CD4-positive, CD25-positive, alpha-beta regulatory T cell (primary cell): ENCODE results near the gene DNAH1. TPM values are rescaled to one million over a fixed set of nuclear protein-coding genes. Genes with fewer than 3 reads are reported as not detected.

Experiments
- ATAC-seq, 2 donors: fragments of 150-1000 bp; cut with Tn5 transposase; one replicate each; pipeline ENCODE4 v1.10.0; 2021; ENCODE audit warnings: low read depth in 2 of 2, moderate number of reproducible peaks in 2 of 2, moderate library complexity in 1 of 2
- DNase-seq, 3 donors: peaks; one replicate each; pipeline versions ENCODE4 v3.0.0 to v3.0.0-alpha.2; 2012 to 2022; ENCODE audit warnings: mixed read lengths in 1 of 3
- H3K27ac ChIP-seq: one replicate; pipeline ENCODE4 v1.7.0; 2013; ENCODE audit warnings: mild to moderate bottlenecking, low read length; ENCODE audit not compliant: insufficient read depth, poor library complexity, severe bottlenecking
- H3K27me3 ChIP-seq: one replicate; pipeline ENCODE4 v1.7.0; 2013; ENCODE audit warnings: low read length; ENCODE audit not compliant: control insufficient read depth, insufficient read depth
- H3K36me3 ChIP-seq: one replicate; pipeline ENCODE4 v1.7.0; 2013; ENCODE audit warnings: mild to moderate bottlenecking, low read length, moderate library complexity; ENCODE audit not compliant: control insufficient read depth, insufficient read depth
- H3K4me1 ChIP-seq: 2 replicates; pipeline ENCODE4 v1.7.0; 2013; ENCODE audit warnings: mild to moderate bottlenecking, low read length; ENCODE audit not compliant: insufficient read depth, control insufficient read depth, poor library complexity, severe bottlenecking
- H3K4me3 ChIP-seq: one replicate; pipeline ENCODE4 v1.7.0; 2013; ENCODE audit warnings: low read depth, mild to moderate bottlenecking, low read length, moderate library complexity
- H3K9me3 ChIP-seq, 2 experiments: 1 replicate in 1 of 2; 2 replicates in 1 of 2; pipeline ENCODE4 v1.7.0; 2013; ENCODE audit warnings: low read length in 2 of 2, mild to moderate bottlenecking in 1 of 2, moderate library complexity in 1 of 2; ENCODE audit not compliant: control insufficient read depth in 2 of 2
- H3K27ac Mint-ChIP-seq, 3 donors: one replicate each; pipeline ENCODE4 v1.8.0; 2020 to 2022; ENCODE audit warnings: mild to moderate bottlenecking in 3 of 3, mixed read lengths in 3 of 3, moderate library complexity in 2 of 3
- H3K27me3 Mint-ChIP-seq: one replicate; pipeline ENCODE4 v1.8.0; 2022; ENCODE audit warnings: mild to moderate bottlenecking, mixed read lengths
- H3K36me3 Mint-ChIP-seq: one replicate; pipeline ENCODE4 v1.8.0; 2020; ENCODE audit warnings: mixed read lengths
- H3K4me1 Mint-ChIP-seq, 4 donors: one replicate each; pipeline ENCODE4 v1.8.0; 2020 to 2022; ENCODE audit warnings: mixed read lengths in 4 of 4, mild to moderate bottlenecking in 1 of 4
- H3K4me3 Mint-ChIP-seq, 4 donors: one replicate each; pipeline ENCODE4 v1.8.0; 2020 to 2022; ENCODE audit warnings: mild to moderate bottlenecking in 4 of 4, mixed read lengths in 4 of 4, moderate library complexity in 3 of 4
- H3K9me3 Mint-ChIP-seq, 7 donors: one replicate each; pipeline ENCODE4 v1.8.0; 2020 to 2022; ENCODE audit warnings: mixed read lengths in 7 of 7, mild to moderate bottlenecking in 3 of 7, moderate library complexity in 2 of 7
- polyA plus RNA-seq, 4 donors: library from polyadenylated mRNA; unstranded; fragments of 300-500 nt; fragmentation: Illumina TruSeq; gene quantifications; one replicate each; pipeline ENCODE4 v1.2.3, GENCODE V29; 2021
- total RNA-seq: library from RNA; stranded (reverse); gene quantifications from one replicate; pipeline ENCODE4 v1.2.3, GENCODE V29; 2022

Gene DNAH1
- total and polyA plus RNA-seq, 5 donors from 2014 or later = 0.39 to 59.8 (median 0.67) TPM

DNA sequence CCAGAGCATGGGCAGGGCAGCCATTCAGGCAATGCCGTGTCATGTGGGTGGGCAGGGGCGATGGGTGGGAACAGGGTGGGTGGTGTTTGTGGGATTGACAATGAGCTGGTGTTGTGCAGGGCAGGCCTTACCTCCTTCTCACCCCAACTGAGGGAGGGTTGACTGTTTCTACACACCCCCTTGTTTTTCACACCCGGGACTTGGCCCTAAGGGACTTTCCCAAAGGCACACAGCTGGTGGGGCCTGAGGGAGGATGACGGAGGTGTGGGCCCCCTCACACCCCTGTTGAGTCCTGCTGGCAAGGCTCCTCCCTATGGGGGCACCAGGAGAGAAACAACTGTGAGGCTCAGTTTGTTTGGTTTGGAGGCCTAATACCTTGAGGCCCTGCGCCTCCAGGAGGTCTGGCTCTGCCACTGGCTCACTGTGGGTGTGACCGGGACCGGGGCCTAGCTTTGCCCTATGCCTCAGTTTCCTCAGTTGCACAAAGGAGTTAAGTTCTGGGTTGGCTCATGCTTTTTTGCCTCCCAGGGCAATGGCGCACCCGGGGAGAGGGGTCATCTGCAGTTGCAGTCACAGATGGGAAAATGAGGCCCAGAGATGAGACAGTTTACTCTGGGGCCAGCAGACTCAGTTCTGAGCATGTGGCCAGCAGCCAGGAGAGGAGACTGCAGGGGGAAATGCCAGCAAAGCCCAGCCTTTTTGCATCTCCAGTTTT lies 5.1 kb upstream of the DNAH1 start:
- Mint-ChIP-seq H3K27ac (peak overlapping the region in 1 of 3 donors; percentile 60), H3K4me3 (no peak overlapping the region), H3K9me3 (no peaks in the 10 kb centered on the region), H3K36me3 (peaks cover 12% of the 10 kb centered on the region), H3K4me1 (peaks cover 0 to 28% (median 8%) of the 10 kb centered on the region in 4 donors), H3K27me3 (no peaks in the 10 kb centered on the region)
- no peak overlapping the region for H3K27ac ChIP-seq
- no peak overlapping the region for H3K4me3 ChIP-seq
- peaks cover 3% of the 10 kb centered on the region for H3K36me3 ChIP-seq
- peaks cover 3% of the 10 kb centered on the region for H3K4me1 ChIP-seq
- no peaks in the 10 kb centered on the region for H3K9me3 ChIP-seq
- DNase-seq = peak in 2 of 3 donors; percentile 12 to 58
- ATAC-seq = peak; percentile 57 to 61
- H3K27me3 ChIP-seq = no peaks in the 10 kb centered on the region

DNA sequence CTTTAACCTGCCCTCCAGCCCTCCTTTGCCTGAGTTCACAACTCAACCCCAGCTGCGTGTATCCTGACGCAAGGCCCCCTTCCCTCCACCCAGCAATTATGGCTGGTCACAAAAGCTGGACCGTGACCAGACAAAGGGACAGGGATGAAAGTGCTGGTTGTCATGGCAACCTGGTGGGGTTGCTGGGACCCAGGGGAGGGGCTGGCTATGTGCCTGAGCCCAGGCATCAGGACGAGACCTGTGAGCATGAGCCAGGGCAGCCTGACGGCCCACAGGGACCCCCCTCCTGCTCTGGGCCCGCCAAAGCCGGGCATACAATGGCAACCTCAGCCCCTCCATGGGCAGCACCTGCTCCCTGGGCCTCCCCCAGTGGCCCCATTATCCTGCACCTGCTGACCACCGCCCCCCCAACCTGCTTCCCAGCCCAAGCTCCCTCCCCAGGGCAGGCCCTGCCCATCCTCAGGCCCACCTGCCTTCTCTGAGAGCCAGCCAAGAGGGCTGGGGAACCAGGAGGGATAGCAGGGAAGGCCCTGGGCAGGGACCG lies 4.5 kb upstream of the DNAH1 start:
- Mint-ChIP-seq H3K36me3 (peaks cover 8% of the 10 kb centered on the region), H3K4me3 (no peak overlapping the region), H3K9me3 (no peaks in the 10 kb centered on the region), H3K4me1 (peaks cover 0 to 24% (median 8%) of the 10 kb centered on the region in 4 donors), H3K27ac (no peak overlapping the region), H3K27me3 (no peaks in the 10 kb centered on the region)
- Histone ChIP-seq H3K9me3 (no peaks in the 10 kb centered on the region), H3K4me1 (peaks cover 3% of the 10 kb centered on the region), H3K27ac (no peak overlapping the region), H3K27me3 (no peaks in the 10 kb centered on the region), H3K4me3 (no peak overlapping the region), H3K36me3 (peaks cover 3% of the 10 kb centered on the region)
- ATAC-seq (no peak), DNase-seq (no peak)

DNA sequence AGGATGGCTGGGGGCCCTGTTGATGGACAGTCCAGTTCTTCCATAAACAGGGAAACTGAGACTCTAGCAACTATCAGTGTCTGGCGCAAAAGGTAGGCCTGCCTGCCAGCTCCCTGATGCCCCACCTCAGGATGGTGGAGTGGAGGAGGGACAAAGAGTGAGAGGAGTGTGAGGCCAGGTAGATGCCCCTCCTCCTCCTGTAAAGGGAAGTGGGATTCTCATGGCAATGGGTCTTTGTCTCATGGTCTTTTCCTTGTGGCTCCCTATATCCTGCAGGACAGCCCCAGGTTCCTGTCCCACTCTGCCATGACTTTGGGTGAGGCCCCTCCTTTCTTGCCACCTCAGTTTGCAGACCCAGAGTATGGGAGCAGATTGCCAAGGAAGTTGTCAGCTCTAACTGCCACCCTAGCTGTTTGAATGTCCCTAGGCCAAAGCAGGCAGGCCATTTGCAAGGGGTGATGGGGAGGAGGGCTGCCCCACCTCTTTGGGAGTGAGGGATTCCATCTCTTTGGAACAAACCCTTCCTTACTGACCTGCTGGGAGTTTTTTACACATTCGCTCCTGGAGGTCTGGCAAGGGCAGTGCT lies 2.8 kb upstream of the DNAH1 start:
- Mint-ChIP-seq H3K27ac (peak overlapping the region in 1 of 3 donors; percentile 24), H3K36me3 (peaks cover 8% of the 10 kb centered on the region), H3K27me3 (no peaks in the 10 kb centered on the region), H3K9me3 (no peaks in the 10 kb centered on the region), H3K4me3 (no peak overlapping the region), H3K4me1 (peaks cover 4 to 28% (median 14%) of the 10 kb centered on the region in 4 donors)
- peaks cover 13% of the 10 kb centered on the region for H3K4me1 ChIP-seq
- H3K27ac ChIP-seq = no peak overlapping the region
- no peak for ATAC-seq
- no peaks in the 10 kb centered on the region for H3K27me3 ChIP-seq
- H3K36me3 ChIP-seq = peaks cover 3% of the 10 kb centered on the region
- DNase-seq = no peak
- no peaks in the 10 kb centered on the region for H3K9me3 ChIP-seq
- no peak overlapping the region for H3K4me3 ChIP-seq

DNA sequence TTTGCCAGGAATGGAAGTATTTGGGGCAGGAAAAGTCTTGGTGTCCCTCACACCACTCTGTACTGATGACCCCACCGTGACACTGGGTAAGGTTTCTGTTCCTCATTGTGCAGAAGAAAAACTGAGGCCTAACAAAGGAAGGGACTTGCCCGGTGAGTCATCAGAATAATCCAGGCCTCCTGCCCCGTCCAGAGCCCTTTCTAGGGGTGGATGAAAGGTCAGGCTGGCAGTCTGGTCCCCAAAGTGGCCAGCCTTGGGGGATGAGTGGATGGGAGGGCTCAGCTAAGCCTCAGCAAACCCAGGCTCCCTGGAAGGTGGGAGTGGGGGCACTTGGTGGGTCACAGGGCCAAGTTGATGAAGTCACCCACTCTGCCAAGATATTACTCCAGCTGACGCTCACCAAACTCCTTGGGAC lies 2.3 kb upstream of the DNAH1 start:
- no peak overlapping the region for H3K27ac Mint-ChIP-seq

DNA sequence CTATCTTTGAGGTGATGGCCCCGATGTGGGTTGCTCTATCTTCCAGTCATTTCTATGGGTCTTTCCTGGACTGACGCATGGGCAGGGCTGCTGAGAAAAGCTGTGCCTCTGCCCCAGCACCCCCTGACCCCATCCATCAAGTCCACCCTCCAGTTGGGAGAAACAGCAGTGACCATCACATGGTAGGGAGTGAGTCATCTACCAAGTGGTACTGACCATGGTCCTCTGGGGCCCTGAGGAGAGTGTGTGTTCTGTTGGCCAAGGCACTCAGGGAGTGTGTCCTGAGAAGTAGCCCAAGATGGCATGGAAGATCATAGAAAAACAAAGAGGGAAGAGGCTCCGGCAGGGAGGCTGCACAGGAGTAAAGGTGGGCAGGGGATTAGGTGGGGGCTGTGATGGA lies 1.6 kb upstream of the DNAH1 start:
- peaks cover 13% of the 10 kb centered on the region for H3K4me1 ChIP-seq
- H3K4me3 Mint-ChIP-seq = no peak overlapping the region
- H3K9me3 ChIP-seq = no peaks in the 10 kb centered on the region
- H3K4me1 Mint-ChIP-seq = peaks cover 4 to 29% (median 12%) of the 10 kb centered on the region in 4 donors
- no peaks in the 10 kb centered on the region for H3K9me3 Mint-ChIP-seq
- ATAC-seq (no peak), DNase-seq (no peak)
- no peaks in the 10 kb centered on the region for H3K27me3 ChIP-seq
- H3K27me3 Mint-ChIP-seq = no peaks in the 10 kb centered on the region
- H3K36me3 Mint-ChIP-seq = peaks cover 8% of the 10 kb centered on the region
- H3K36me3 ChIP-seq = peaks cover 3% of the 10 kb centered on the region
- no peak overlapping the region for H3K4me3 ChIP-seq
- peak overlapping the region in 2 of 3 donors; percentile 64 to 90 for H3K27ac Mint-ChIP-seq
- H3K27ac ChIP-seq = no peak overlapping the region

More for the DNA sequence above, 2.3 kb upstream of the DNAH1 start:
- Mint-ChIP-seq H3K9me3 (no peaks in the 10 kb centered on the region), H3K4me1 (peaks cover 4 to 28% (median 12%) of the 10 kb centered on the region in 4 donors), H3K36me3 (peaks cover 8% of the 10 kb centered on the region), H3K27me3 (no peaks in the 10 kb centered on the region), H3K4me3 (no peak overlapping the region)
- H3K4me3 ChIP-seq = no peak overlapping the region
- DNase-seq (no peak), ATAC-seq (peak in 1 of 2 donors; percentile 34)
- H3K4me1 ChIP-seq = peaks cover 13% of the 10 kb centered on the region
- no peaks in the 10 kb centered on the region for H3K9me3 ChIP-seq
- no peak overlapping the region for H3K27ac ChIP-seq
- peaks cover 3% of the 10 kb centered on the region for H3K36me3 ChIP-seq
- H3K27me3 ChIP-seq = no peaks in the 10 kb centered on the region

DNA sequence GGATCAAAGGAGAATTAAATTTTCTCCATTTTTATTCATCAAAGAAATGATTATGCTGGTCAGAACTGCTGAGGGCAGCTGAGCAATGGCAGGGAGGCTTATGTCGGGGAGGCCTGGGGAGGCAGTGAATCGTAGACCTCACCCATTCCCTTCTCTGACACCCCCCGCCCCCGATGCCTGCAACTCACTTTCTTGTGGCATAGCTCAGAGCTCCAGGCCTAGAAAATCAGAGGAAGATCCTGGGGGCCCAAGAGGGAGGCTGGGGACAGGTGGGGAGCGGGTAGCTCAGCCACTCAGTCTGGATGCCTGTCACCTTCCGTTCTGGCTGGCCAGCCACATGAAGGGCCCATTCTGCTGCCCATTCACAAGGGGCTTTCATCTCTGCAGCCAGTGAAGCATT lies 1.1 kb upstream of the DNAH1 start:
- Histone ChIP-seq H3K9me3 (no peaks in the 10 kb centered on the region), H3K27ac (no peak overlapping the region), H3K27me3 (no peaks in the 10 kb centered on the region), H3K4me1 (peaks cover 13% of the 10 kb centered on the region), H3K4me3 (no peak overlapping the region), H3K36me3 (peaks cover 1% of the 10 kb centered on the region)
- no peak for ATAC-seq
- DNase-seq = no peak
- H3K27me3 Mint-ChIP-seq = no peaks in the 10 kb centered on the region
- H3K27ac Mint-ChIP-seq = peak overlapping the region in 2 of 3 donors; percentile 64 to 90
- no peaks in the 10 kb centered on the region for H3K9me3 Mint-ChIP-seq
- H3K36me3 Mint-ChIP-seq = peaks cover 5% of the 10 kb centered on the region
- no peak overlapping the region for H3K4me3 Mint-ChIP-seq
- H3K4me1 Mint-ChIP-seq = peaks cover 4 to 26% (median 10%) of the 10 kb centered on the region in 4 donors

DNA sequence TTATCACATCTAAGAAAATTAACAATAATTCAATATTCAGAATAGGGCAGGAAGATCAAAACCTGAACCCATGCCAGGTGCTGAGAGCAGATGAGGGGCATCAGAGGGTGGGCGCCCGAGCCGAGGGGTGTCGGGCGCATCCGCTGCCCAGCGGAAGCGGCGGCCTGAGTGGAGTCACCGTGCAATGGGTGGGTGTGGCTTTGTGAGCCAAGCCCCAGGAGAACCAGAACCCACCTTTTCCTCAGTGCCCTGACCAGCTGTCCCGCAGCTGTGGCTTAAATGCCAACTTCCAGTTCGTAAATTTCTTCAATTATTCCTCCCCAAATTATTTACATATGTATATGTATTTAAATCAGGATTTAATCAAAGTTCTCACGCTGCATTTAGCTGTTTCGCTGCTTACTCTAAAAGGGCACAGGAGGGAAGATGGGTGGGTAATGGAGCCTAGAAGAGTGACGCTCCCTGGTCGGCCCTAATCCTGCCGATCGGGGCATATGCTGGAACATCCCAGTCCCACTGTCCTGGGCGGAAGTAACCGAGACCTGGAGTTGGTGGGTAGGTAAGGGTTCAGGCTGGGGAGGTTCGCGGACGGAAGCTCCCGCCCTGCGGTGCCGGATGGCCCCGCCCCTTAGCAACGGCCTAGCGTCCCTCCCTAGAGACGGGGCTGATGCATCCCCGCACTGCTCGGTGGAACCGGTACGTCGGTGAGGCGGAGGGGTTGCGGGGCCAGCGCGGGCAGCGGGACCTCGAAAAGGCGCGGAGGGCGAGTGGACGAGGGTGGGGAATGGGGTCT lies 1.3 kb downstream of the DNAH1 start:
- no peak overlapping the region for H3K27ac ChIP-seq
- DNase-seq = peak; percentile 60 to 83 (median 74)
- H3K27me3 ChIP-seq = no peaks in the 10 kb centered on the region
- ATAC-seq = peak; percentile 96
- Mint-ChIP-seq H3K36me3 (peaks cover 9% of the 10 kb centered on the region), H3K9me3 (no peaks in the 10 kb centered on the region), H3K27me3 (no peaks in the 10 kb centered on the region), H3K27ac (peak overlapping the region; percentile 49 to 69 (median 55)), H3K4me1 (peaks cover 4 to 19% (median 10%) of the 10 kb centered on the region in 4 donors), H3K4me3 (peak overlapping the region; percentile 19 to 79 (median 72))
- H3K4me1 ChIP-seq = peaks cover 10% of the 10 kb centered on the region
- H3K9me3 ChIP-seq = no peaks in the 10 kb centered on the region
- H3K4me3 ChIP-seq = peak overlapping the region; percentile 69
- H3K36me3 ChIP-seq = no peaks in the 10 kb centered on the region
